ENCODE measurements around the gene QSOX2.

QSOX2 gene

GRCh38 chr9:136285501-136286358 is 40.1 kb upstream of the QSOX2 start:
- H3K9ac ChIP-seq (ENCODE audit: low read depth, low read length, poor library complexity, severe bottlenecking) = no peak overlapping the region
- no peaks in the 10 kb centered on the region for H3F3A ChIP-seq (ENCODE audit: low read depth)
- H4K20me1 ChIP-seq (ENCODE audit: insufficient read depth, low read length, poor library complexity, severe bottlenecking) = no peaks in the 10 kb centered on the region
- H3K36me3 ChIP-seq (ENCODE audit: insufficient read depth, low read length) = no peaks in the 10 kb centered on the region
- H3K4me2 ChIP-seq (ENCODE audit: low read depth, low read length, poor library complexity, severe bottlenecking) = no peak overlapping the region
- H3K79me2 ChIP-seq (ENCODE audit: insufficient read depth, low read length) = no peaks in the 10 kb centered on the region
- H3K27me3 ChIP-seq (ENCODE audit: insufficient read depth, low read length, poor library complexity, severe bottlenecking) = no peaks in the 10 kb centered on the region
- no peak for TF ChIP-seq CTCF (conservative IDR thresholded peaks at IDR 0.05; ENCODE audit: low read length)
- H3K4me3 ChIP-seq (ENCODE audit: low read length, poor library complexity, severe bottlenecking) = no peak overlapping the region
- H3K4me1 ChIP-seq (ENCODE audit: insufficient read depth, low read length, poor library complexity, severe bottlenecking) = peaks cover 4% of the 10 kb centered on the region
- no peak overlapping the region for H2AFZ ChIP-seq (ENCODE audit: low read length)
- no peaks in the 10 kb centered on the region for H3K9me2 ChIP-seq (replicated peaks; ENCODE audit: low read depth, low read length)
- H3K9me3 ChIP-seq (ENCODE audit: insufficient read depth, low read depth, low read length) = no peaks in the 10 kb centered on the region

GRCh38 chr9:136284951-136285350 is 39.3 kb upstream of the QSOX2 start:
- H3K9me2 ChIP-seq (replicated peaks; ENCODE audit: low read depth, low read length) = no peaks in the 10 kb centered on the region
- no peaks in the 10 kb centered on the region for H4K20me1 ChIP-seq (ENCODE audit: insufficient read depth, low read length, poor library complexity, severe bottlenecking)
- no peak overlapping the region for H3K4me2 ChIP-seq (ENCODE audit: low read depth, low read length, poor library complexity, severe bottlenecking)
- H3K4me1 ChIP-seq (ENCODE audit: insufficient read depth, low read length, poor library complexity, severe bottlenecking) = peaks cover 4% of the 10 kb centered on the region
- no peaks in the 10 kb centered on the region for H3K9me3 ChIP-seq (ENCODE audit: insufficient read depth, low read depth, low read length)
- no peaks in the 10 kb centered on the region for H3K79me2 ChIP-seq (ENCODE audit: insufficient read depth, low read length)
- no peak overlapping the region for H3K4me3 ChIP-seq (ENCODE audit: low read length, poor library complexity, severe bottlenecking)
- no peak for TF ChIP-seq EZH2phosphoT487 (IDR thresholded peaks at IDR 0.05; ENCODE audit: borderline replicate concordance)
- TF ChIP-seq CTCF (conservative IDR thresholded peaks at IDR 0.05; ENCODE audit: low read length) = no peak
- no peaks in the 10 kb centered on the region for H3F3A ChIP-seq (ENCODE audit: low read depth)
- H3K27me3 ChIP-seq (ENCODE audit: insufficient read depth, low read length, poor library complexity, severe bottlenecking) = no peaks in the 10 kb centered on the region
- no peaks in the 10 kb centered on the region for H3K36me3 ChIP-seq (ENCODE audit: insufficient read depth, low read length)
- H3K9ac ChIP-seq (ENCODE audit: low read depth, low read length, poor library complexity, severe bottlenecking) = no peak overlapping the region
- no peak overlapping the region for H2AFZ ChIP-seq (ENCODE audit: low read length)

- H2AFZ ChIP-seq (ENCODE audit: low read length) = no peak overlapping the region
- H3K79me2 ChIP-seq (ENCODE audit: insufficient read depth, low read length) = no peaks in the 10 kb centered on the region
- no peaks in the 10 kb centered on the region for H3F3A ChIP-seq (ENCODE audit: low read depth)
- H3K9ac ChIP-seq (ENCODE audit: low read depth, low read length, poor library complexity, severe bottlenecking) = no peak overlapping the region
- no peaks in the 10 kb centered on the region for H3K27me3 ChIP-seq (ENCODE audit: insufficient read depth, low read length, poor library complexity, severe bottlenecking)
- H3K4me2 ChIP-seq (ENCODE audit: low read depth, low read length, poor library complexity, severe bottlenecking) = no peak overlapping the region
- peaks cover 4% of the 10 kb centered on the region for H3K4me1 ChIP-seq (ENCODE audit: insufficient read depth, low read length, poor library complexity, severe bottlenecking)
- no peak for TF ChIP-seq EZH2phosphoT487 (IDR thresholded peaks at IDR 0.05; ENCODE audit: borderline replicate concordance)
- TF ChIP-seq CTCF (conservative IDR thresholded peaks at IDR 0.05; ENCODE audit: low read length) = no peak
- H3K9me2 ChIP-seq (replicated peaks; ENCODE audit: low read depth, low read length) = no peaks in the 10 kb centered on the region
- H4K20me1 ChIP-seq (ENCODE audit: insufficient read depth, low read length, poor library complexity, severe bottlenecking) = no peaks in the 10 kb centered on the region
- no peaks in the 10 kb centered on the region for H3K9me3 ChIP-seq (ENCODE audit: insufficient read depth, low read depth, low read length)
- H3K36me3 ChIP-seq (ENCODE audit: insufficient read depth, low read length) = no peaks in the 10 kb centered on the region
- H3K4me3 ChIP-seq (ENCODE audit: low read length, poor library complexity, severe bottlenecking) = no peak overlapping the region
These were observed 38.7 kb upstream of the QSOX2 start for GRCh38 chr9:136284311-136284710.

All from Loucy (cell line).